CD14-positive monocyte (primary cell): Measurements from ENCODE around the gene PCNP. TPM values are rescaled to one million over a fixed set of nuclear protein-coding genes. Genes with fewer than 3 reads are reported as not detected.
A peak's percentile ranks its signal among the peaks of the same experiment; 100 is the strongest.

Source experiments
- DNase-seq, 3 donors: peaks; one replicate each; pipeline ENCODE4 v3.0.0-alpha.2; 2011 to 2022
- H2AFZ ChIP-seq: 2 replicates; pipeline ENCODE4 v1.6.0; 2012; ENCODE audit warnings: mild to moderate bottlenecking, low read depth, low read length, inconsistent platforms; ENCODE audit not compliant: insufficient read depth, poor library complexity, severe bottlenecking
- H3K27ac ChIP-seq, 2 donors: 1 replicate in 1 of 2; 2 replicates in 1 of 2; pipeline ENCODE4 v1.5.1; 2012 to 2013; ENCODE audit warnings: low read length in 2 of 2, control low read depth in 1 of 2, inconsistent platforms in 1 of 2, low read depth in 1 of 2, mild to moderate bottlenecking in 1 of 2
- H3K27me3 ChIP-seq, 2 donors: one replicate each; pipeline versions ENCODE4 v1.6.0 to v1.6.1; 2011 to 2013; ENCODE audit warnings: low read length in 2 of 2; ENCODE audit not compliant: control insufficient read depth in 2 of 2, insufficient read depth in 2 of 2
- H3K36me3 ChIP-seq, 2 donors: replicated peaks in 1 of 2; 1 replicate in 1 of 2; 2 replicates in 1 of 2; pipeline versions ENCODE4 v1.5.1 to v1.6.1; 2012 to 2013; ENCODE audit warnings: low read length in 2 of 2, control low read depth in 1 of 2, inconsistent platforms in 1 of 2, mild to moderate bottlenecking in 1 of 2; ENCODE audit not compliant: insufficient read depth in 2 of 2, control insufficient read depth in 1 of 2
- H3K4me1 ChIP-seq, 2 donors: 1 replicate in 1 of 2; 2 replicates in 1 of 2; pipeline versions ENCODE4 v1.5.1 to v1.6.1; 2012 to 2013; ENCODE audit warnings: low read length in 2 of 2, control low read depth in 1 of 2, inconsistent platforms in 1 of 2, mild to moderate bottlenecking in 1 of 2, moderate library complexity in 1 of 2; ENCODE audit not compliant: insufficient read depth in 2 of 2, control insufficient read depth in 1 of 2
- H3K4me2 ChIP-seq: replicated peaks from 2 replicates; pipeline ENCODE3; 2012; ENCODE audit warnings: low read length, moderate library complexity, mild to moderate bottlenecking; ENCODE audit not compliant: poor library complexity, severe bottlenecking; ENCODE audit errors: extremely low read depth
- H3K4me3 ChIP-seq, 3 experiments: fragments of 200-600 bp in 1 of 3; sonication (generic) in 1 of 3; replicated peaks in 1 of 3; 1 replicate in 2 of 3; 2 replicates in 1 of 3; pipeline ENCODE4 v1.5.1; 2011 to 2013; ENCODE audit warnings: low read length in 3 of 3, mild to moderate bottlenecking in 3 of 3, control low read depth in 2 of 3, low read depth in 2 of 3, inconsistent platforms in 1 of 3, moderate library complexity in 1 of 3
- H3K79me2 ChIP-seq: 2 replicates; pipeline ENCODE4 v1.6.0; 2012; ENCODE audit warnings: mild to moderate bottlenecking, control low read depth, inconsistent platforms, low read length, moderate library complexity; ENCODE audit not compliant: insufficient read depth
- H3K9ac ChIP-seq: 2 replicates; pipeline ENCODE4 v1.6.0; 2017; ENCODE audit warnings: low read length, mild to moderate bottlenecking; ENCODE audit not compliant: insufficient read depth, poor library complexity, severe bottlenecking
- H3K9me3 ChIP-seq, 2 donors: replicated peaks in 1 of 2; 1 replicate in 1 of 2; 2 replicates in 1 of 2; pipeline versions ENCODE4 v1.5.1 to v1.6.1; 2012 to 2013; ENCODE audit warnings: low read length in 2 of 2, control low read depth in 1 of 2; ENCODE audit not compliant: control insufficient read depth in 1 of 2, insufficient read depth in 1 of 2
- H4K20me1 ChIP-seq: 2 replicates; pipeline ENCODE4 v1.6.0; 2012; ENCODE audit warnings: mild to moderate bottlenecking, low read length, control low read depth, moderate library complexity; ENCODE audit not compliant: insufficient read depth
- H3K27ac Mint-ChIP-seq, 7 donors: one replicate each; pipeline ENCODE4 v1.8.0; 2020; ENCODE audit warnings: mild to moderate bottlenecking in 7 of 7, mixed read lengths in 7 of 7, moderate library complexity in 6 of 7, inconsistent platforms in 2 of 7
- H3K27me3 Mint-ChIP-seq, 3 donors: one replicate each; pipeline ENCODE4 v1.8.0; 2021 to 2022; ENCODE audit warnings: low read depth in 3 of 3, mild to moderate bottlenecking in 3 of 3, mixed read lengths in 3 of 3, moderate library complexity in 3 of 3, inconsistent platforms in 1 of 3
- H3K36me3 Mint-ChIP-seq, 2 donors: one replicate each; pipeline ENCODE4 v1.8.0; 2020; ENCODE audit warnings: mixed read lengths in 2 of 2, inconsistent platforms in 1 of 2, mild to moderate bottlenecking in 1 of 2
- H3K4me1 Mint-ChIP-seq: one replicate; pipeline ENCODE4 v1.8.0; 2020; ENCODE audit warnings: mild to moderate bottlenecking, mixed read lengths
- H3K4me3 Mint-ChIP-seq, 2 donors: one replicate each; pipeline ENCODE4 v1.8.0; 2020; ENCODE audit warnings: mild to moderate bottlenecking in 2 of 2, mixed read lengths in 2 of 2, moderate library complexity in 1 of 2
- H3K9me3 Mint-ChIP-seq, 7 donors: one replicate each; pipeline ENCODE4 v1.8.0; 2020 to 2022; ENCODE audit warnings: mixed read lengths in 7 of 7, mild to moderate bottlenecking in 6 of 7, moderate library complexity in 6 of 7, inconsistent platforms in 2 of 7
- WGBS: methylation state at CpG from one replicate; pipeline ENCODE4 v1.1.5; 2013; ENCODE audit warnings: missing lambda C conversion rate; ENCODE audit not compliant: insufficient coverage; 5-methylcytosine and 5-hydroxymethylcytosine counted together
- intact Hi-C, 2 donors: fragments of 100-400 bp; cut with micrococcal nuclease; formaldehyde crosslinking; loops; one replicate each; pipeline versions ENCODE4 v1.15.0 to v1.15.1; 2023
- polyA minus RNA-seq: library from RNA; depleted of rRNA, polyadenylated mRNA; stranded (reverse); fragments of >200 nt; gene quantifications from 2 replicates; pipeline ENCODE4 v1.2.3, GENCODE V29; 2012
- polyA plus RNA-seq, 3 donors: library from polyadenylated mRNA; depleted of rRNA in 1 of 3; unstranded in 2 of 3; stranded (reverse) in 1 of 3; fragments of 300-500 nt in 2 of 3; fragments of >200 nt in 1 of 3; fragmentation: Illumina TruSeq in 2 of 3; gene quantifications; 1 replicate in 2 of 3; 2 replicates in 1 of 3; pipeline ENCODE4 v1.2.3, GENCODE V29; 2012 to 2021
- total RNA-seq, 12 experiments: library from RNA in 1 of 12; stranded (reverse) in 1 of 12; fragments of 120-200 nt in 1 of 12; gene quantifications; one replicate each; pipeline ENCODE4 v1.2.4 and lab custom pipeline; 2013 to 2026; ENCODE audit warnings: mixed read lengths in 6 of 12, inconsistent platforms in 1 of 12
- TF ChIP-seq, protein P1 (sequence below): fragments of 200-600 bp; IDR thresholded peaks from one replicate; pipeline ENCODE4 v1.8.0; 2022; ENCODE audit warnings: antibody characterized with exemption, mild to moderate bottlenecking

PCNP gene
- 54.9 TPM for total RNA-seq (2013)
- polyA plus RNA-seq (10 to 100 TPM; 32.0 to 68.2 (median 57.4) TPM), polyA minus RNA-seq (10.8 and 15.8 TPM in 2 replicates), total RNA-seq (lab: John Stamatoyannopoulos, UW) (41.1 to 120 (median 86.6) reads per million in 11 experiments)

GRCh38 chr3:101573449-101574387 is at the start of gene PCNP:
Gene PCNP (plus strand): TSS chr3:101574180. CDS start chr3:101574216, 36 bp downstream.
- Histone ChIP-seq H3K4me3 (peak within 1 kb of the TSS; percentile 84 to 91 (median 85)), H3K9me3 (no peaks in the 10 kb centered on the region), H3K4me1 (peaks cover 14 to 25% of the 10 kb centered on the region in 2 donors), H3K27me3 (no peaks in the 10 kb centered on the region), H3K27ac (peak within 1 kb of the TSS; percentile 88 to 95), H2AFZ (peak within 1 kb of the TSS; percentile 85), H4K20me1 (peaks cover 14% of the 10 kb centered on the region), H3K4me2 (peak within 1 kb of the TSS; percentile 84), H3K36me3 (peaks cover 3 to 17% of the 10 kb centered on the region in 2 donors), H3K9ac (peak within 1 kb of the TSS; percentile 96), H3K79me2 (peaks cover 47% of the 10 kb centered on the region)
- DNase-seq = peak; percentile 97 to 99 (median 99)
- H3K27me3 Mint-ChIP-seq = peaks cover 0 to 5% (median 4%) of the 10 kb centered on the region in 3 donors
- WGBS = 0% methylated on average over 37 of the region's 47 CpGs
- H3K4me1 Mint-ChIP-seq = peaks cover 23% of the 10 kb centered on the region
- H3K27ac Mint-ChIP-seq = peak within 1 kb of the TSS; percentile 96 to 100 (median 99)
- H3K36me3 Mint-ChIP-seq = peaks cover 9 to 12% of the 10 kb centered on the region in 2 donors
- peak within 1 kb of the TSS; percentile 95 to 99 for H3K4me3 Mint-ChIP-seq
- TF ChIP-seq, protein P1, sequence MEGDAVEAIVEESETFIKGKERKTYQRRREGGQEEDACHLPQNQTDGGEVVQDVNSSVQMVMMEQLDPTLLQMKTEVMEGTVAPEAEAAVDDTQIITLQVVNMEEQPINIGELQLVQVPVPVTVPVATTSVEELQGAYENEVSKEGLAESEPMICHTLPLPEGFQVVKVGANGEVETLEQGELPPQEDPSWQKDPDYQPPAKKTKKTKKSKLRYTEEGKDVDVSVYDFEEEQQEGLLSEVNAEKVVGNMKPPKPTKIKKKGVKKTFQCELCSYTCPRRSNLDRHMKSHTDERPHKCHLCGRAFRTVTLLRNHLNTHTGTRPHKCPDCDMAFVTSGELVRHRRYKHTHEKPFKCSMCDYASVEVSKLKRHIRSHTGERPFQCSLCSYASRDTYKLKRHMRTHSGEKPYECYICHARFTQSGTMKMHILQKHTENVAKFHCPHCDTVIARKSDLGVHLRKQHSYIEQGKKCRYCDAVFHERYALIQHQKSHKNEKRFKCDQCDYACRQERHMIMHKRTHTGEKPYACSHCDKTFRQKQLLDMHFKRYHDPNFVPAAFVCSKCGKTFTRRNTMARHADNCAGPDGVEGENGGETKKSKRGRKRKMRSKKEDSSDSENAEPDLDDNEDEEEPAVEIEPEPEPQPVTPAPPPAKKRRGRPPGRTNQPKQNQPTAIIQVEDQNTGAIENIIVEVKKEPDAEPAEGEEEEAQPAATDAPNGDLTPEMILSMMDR = peak; percentile 97
- intact Hi-C loops = loop anchor here (5.0 to 10.0 kb wide), 3 partner anchors 114 to 1666 kb away; partner anchors contain the start of genes RPL24 (in 2 of the 2) and NXPE3 (in 1 of the 2)
- peaks cover 0 to 3% (median 0%) of the 10 kb centered on the region in 7 donors for H3K9me3 Mint-ChIP-seq

- Histone ChIP-seq H4K20me1 (no peaks in the 10 kb centered on the region), H3K4me2 (no peak overlapping the region), H3K9ac (no peak overlapping the region), H3K79me2 (no peaks in the 10 kb centered on the region), H2AFZ (no peak overlapping the region), H3K9me3 (no peaks in the 10 kb centered on the region), H3K4me3 (no peak overlapping the region), H3K27ac (no peak overlapping the region), H3K27me3 (no peaks in the 10 kb centered on the region), H3K4me1 (no peaks in the 10 kb centered on the region), H3K36me3 (no peaks in the 10 kb centered on the region)
- WGBS = 80% methylated on average over 3 of the region's 4 CpGs
- H3K4me1 Mint-ChIP-seq = no peaks in the 10 kb centered on the region
- DNase-seq = no peak
- intact Hi-C loops = no loop called here
- H3K27me3 Mint-ChIP-seq = no peaks in the 10 kb centered on the region
- no peaks in the 10 kb centered on the region for H3K36me3 Mint-ChIP-seq
- H3K9me3 Mint-ChIP-seq = peaks cover 0 to 16% (median 0%) of the 10 kb centered on the region in 7 donors
- TF ChIP-seq, protein P1 = no peak
- H3K27ac Mint-ChIP-seq = no peak overlapping the region
- H3K4me3 Mint-ChIP-seq = no peak overlapping the region
Observed at GRCh38 chr3:101527441-101527840, 46.5 kb upstream of the PCNP start.
